NOMO-1 treated with DMSO at 0.1 percent for 48 hours (cell line): Measurements from ENCODE around the gene KIAA1755.

ENCODE experiments used
- DNase-seq: peaks from one replicate; lab custom pipeline; 2025; ENCODE audit not compliant: unreplicated experiment; lab: John Stamatoyannopoulos, UW

The KIAA1755 gene

DNA sequence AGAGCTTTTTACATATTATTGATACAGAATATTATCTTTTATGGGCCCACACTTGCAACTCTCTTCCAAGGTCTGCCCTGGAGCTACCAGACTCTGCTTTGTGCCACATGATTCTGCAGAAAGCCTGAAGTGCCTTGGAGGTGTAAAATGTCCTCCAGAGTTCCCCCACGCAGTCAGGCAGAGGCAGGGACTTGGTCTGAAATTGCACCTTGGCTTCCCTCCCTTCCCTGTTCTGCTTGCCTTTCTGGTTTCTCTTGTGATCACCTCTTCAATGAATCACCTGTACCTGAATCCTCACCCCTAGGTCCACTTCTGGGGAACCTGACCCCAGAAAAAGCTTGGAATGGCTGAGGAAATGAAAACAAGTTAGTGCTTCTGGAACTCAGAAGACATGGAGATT, 52.4 kb downstream of the KIAA1755 start:
- DNase-seq = no peak

DNA sequence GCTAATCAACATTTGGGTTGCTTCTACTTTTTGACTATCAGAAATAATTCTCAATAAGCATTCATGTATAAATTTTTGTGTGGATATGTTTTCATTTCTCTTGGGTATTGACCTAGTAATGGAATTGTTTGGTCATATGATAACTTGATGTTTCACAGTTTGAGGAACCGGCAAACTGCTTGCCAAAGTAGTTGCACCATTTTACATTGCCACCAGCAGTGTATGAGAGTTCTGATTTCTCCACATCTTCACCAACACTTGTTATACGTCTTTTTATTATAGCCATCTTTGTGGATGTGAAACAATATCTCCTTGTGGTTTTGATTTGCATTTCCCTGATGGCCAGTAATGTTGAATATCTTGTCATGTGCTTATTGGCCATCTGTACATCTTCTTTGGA, 52.9 kb downstream of the KIAA1755 start:
- no peak for DNase-seq

DNA sequence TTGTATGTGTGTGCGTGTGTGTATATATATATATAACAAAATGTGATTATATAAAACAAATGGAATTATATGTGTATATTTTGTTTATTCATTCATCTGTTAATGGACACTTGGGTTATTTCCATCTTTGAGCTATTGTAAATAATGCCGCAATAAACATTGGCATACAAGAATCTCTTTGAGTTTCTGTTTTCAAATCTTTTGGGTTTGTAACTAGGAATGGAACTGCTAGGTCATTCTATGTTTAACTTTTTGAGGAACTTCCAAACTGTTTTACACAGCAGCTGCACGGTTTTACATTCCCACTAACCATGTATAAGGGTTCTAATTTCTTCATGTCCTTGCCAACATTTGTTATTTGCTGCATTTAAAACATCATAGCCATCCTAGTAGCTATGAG, 55.5 kb downstream of the KIAA1755 start:
- peak; percentile 56 for DNase-seq

DNA sequence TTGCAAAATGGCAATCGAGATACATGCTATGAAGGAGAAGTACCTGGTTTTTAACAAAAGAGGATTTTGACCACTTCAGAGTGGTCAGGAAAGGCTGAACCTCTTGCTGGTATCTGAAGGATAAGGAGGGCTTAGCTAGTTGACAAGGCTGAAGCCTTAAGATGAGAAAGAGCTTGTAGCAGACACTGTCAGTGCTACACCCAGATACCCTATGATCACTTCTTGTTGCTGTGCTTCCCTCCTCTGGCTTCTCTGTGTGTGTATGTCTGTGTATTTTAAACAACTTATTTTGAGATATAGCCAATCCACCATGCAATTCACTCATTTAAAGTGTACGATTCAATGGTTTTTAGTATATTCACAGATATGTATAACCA, 56.6 kb downstream of the KIAA1755 start:
- DNase-seq = no peak

DNA sequence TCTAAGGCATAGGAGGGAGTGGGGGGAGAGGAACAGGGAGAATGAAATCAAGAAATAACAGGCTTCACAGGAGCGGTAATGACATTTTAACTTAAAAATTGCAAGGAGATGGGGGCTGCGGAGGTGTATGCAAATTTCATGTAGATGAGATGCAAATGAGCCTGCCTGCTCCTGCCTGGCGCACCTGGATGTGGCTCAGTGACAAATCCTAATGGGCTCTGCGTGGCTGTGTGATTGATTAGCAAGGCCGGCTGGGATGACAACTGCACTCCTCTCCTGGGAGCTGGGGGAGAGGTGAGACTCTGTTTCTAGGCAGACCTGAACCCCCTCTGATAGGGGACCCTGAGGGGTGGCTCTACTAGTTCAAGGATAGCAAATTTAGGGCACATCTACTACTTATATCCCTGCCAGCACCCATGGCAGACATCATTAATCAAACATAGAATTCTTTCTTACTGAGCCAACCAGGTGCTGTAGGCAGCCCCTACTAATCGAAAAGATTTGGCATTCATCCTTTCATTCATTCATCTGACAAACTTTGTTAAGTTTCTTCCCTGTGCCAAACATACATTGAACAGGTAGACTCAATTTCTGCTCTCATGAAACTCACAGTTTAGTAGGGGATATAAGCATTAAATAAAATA, 57.1 kb downstream of the KIAA1755 start:
- no peak for DNase-seq

DNA sequence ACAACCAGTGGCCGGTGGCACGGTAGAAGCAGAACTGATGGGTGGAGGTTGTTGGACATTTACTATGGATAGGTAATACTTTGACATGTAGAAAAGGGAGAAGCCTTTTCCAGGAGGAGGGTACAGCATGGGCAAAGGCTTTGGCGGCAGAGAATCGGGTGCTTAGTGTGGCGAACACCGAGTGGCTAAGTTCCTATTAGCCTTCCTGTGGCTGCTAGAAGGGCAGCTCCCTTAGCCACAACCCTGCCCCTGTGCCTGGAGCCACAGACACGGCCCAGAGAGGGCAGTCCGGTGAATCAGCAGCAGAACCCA, 57.6 kb downstream of the KIAA1755 start:
- no peak for DNase-seq

DNA sequence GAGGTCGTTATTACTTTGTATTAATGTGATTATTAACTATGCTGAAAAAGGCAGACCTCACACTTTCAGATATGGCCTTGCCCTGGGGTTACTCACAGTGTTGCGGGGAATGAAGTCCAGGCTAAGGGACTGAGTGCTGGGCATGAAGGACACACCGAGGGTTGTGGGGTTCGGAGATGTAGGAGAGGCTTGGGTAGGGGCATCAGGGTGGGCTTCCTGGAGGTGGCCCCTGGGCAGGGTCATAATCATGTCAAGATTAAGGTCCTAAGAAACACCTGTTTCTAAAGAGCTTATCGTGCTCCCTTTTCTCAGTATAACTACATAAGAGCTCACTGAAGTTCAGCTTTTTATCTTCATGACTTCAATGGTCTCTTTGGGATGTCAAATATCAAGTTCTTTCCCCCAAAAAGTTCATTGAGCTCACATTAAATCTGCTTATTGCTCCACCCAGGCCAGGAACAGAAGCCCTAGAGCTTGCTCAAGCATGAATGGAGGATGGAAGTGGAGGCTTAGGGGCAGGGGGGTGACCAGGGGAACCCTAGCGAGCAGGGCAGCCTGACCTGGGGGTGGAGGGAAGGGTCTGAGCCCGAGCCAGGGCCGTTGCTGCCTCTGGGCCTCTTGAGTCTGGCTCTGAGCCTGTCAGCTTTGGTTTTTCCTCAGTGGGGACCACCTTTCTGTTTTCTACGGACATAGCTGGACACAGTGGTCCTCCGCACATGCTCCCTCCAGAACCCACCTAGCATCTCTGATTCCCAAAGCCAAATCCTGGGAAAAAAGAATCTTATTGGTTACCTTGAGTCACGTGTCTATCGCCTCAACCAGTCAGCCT, 58.2 kb downstream of the KIAA1755 start:
- no peak for DNase-seq

DNA sequence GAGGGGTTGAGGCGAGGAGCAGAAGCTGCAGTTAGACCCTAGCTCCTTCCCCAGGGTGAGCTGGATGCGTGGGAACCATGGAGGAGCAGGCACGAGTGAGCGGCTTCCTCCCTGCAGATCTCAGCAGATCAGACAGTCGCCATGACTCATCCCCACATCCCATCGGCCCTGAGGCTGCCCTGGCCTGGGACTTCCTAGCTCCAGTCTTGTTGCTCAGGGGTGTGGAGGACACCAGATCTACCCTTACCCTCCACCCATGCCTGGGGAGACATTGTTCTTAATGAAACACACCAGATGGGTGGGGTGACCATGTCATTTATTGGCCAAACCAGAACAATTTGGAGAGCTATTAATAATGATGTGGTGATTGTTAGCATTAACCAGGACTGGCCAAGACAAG, 59.2 kb downstream of the KIAA1755 start:
- DNase-seq = no peak

DNA sequence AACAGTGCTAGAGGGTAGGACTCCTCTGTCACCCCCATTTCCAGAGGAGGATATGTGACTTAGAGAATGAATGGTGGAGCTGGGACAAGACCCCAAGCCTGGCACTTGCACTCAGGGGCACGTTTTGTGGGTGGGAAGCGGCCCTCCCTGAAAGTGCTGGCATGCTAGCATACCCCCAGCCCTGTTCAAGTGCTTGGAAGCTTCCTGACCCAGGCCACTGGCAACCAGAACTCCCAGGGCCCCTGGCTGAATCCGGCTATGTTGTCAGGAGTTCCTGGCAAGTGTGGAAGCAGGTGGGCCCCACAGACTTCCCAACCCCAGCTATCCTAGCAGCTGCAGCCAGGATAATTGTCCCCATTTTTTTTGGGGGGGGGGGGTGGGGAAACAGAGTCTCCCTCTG, 59.9 kb downstream of the KIAA1755 start:
- no peak for DNase-seq

DNA sequence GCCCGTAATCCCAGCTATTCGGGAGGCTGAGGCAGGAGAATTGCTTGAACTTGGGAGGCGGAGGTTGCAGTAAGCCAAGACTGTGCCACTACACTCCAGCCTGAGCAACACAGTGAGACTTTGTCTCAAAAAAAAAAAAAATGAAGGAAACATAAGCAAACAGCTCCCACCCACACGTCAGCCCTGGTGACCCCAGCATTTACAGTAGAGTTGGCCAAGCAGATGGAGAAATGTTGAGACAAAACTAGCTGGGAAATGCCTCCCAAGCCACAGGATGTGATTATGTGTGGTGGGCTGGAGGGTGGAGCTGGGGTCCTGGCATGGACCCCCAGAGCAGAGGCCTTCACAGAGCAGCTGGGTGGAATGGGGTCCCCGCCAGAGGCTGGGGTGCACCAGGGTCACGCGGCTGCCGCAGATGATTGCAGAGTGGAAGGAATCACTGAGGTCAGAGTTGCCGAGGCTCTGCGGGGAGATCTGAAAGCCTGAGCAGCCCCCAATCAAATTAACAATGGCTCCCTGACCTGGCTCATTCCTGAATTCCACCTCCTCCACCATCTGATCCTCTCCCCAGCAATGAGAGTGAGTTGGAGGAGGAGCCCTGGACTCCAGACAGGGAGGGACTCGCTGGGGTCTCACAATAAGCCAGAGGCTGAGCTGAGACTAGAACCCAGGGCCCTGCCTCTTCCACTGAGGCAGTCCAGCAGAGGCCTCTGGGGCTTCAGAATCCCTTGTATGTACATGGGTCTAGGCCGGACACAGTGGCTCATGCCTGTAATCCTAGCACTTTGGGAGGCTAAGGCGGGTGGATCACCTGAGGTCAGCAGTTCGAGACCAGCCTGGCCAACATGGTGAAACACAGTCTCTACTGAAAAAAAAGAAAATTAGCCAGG, 60.8 kb downstream of the KIAA1755 start:
- no peak for DNase-seq

DNA sequence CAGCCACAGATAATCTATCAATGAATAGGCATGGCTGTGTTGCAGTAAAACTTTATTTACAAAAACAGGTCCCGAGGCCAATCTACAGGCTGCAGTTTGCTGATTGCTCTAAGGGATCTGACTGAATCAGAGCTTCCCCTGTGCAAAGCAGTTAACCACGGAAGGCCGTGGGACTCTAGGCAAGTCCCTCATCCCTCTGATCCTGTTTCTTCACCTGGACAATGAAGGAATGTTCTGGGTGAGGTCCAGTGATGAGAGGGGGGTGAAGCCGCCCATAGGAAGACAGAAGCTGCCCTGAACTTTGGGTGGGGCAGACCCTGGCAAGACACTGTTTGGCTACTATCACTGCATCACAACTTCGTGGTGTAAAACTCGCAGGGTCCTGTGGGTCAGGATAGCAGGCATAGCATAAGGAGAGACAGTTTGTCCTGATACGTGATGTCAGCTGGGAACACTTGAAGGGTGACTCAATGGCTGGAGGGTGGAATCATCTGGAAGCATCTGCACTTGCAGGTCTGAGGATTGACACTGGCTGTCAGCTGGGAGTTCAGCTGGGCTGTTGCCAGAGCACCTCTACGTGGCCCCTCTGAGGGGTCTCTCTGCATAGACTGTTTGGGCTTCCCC, 62.2 kb downstream of the KIAA1755 start:
- no peak for DNase-seq

DNA sequence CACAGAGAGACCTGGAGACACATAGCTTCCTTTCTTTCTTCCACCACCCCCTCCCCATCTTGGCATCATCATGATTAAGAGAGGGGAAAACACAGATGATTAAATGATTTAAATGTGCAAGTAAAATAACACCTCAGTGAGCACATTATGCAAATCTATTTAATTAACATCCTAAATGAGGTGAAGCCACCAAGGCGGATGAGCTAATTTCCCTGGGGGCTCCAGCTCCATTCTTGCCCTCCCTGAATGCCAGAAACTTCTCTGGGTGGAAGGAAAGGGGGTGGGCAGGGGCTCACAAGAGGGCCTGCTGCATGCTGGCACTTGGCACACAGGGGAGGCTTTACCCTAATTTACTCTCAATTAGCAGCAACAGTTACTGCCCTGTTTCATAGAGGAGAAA, 62.9 kb downstream of the KIAA1755 start:
- DNase-seq = no peak

DNA sequence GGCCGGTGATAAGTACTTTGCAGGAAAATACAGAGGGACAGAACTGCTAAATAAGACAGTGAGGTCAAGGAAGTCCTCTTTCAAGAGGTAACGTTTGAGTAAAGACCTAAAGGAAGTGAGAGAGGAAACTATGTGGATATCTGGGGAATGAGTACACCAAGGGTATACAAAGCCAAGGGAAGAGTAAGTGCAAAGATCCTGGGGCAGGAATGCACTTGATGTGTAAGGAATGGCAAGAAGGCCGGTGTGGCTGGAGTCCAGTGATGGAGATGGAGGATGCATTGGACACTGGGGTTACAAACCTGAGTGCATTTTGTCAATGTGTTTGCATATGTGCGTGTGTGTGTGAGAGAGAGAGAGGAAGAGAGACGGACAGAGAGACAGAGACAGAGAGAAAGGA, 63.3 kb downstream of the KIAA1755 start:
- DNase-seq = no peak

DNA sequence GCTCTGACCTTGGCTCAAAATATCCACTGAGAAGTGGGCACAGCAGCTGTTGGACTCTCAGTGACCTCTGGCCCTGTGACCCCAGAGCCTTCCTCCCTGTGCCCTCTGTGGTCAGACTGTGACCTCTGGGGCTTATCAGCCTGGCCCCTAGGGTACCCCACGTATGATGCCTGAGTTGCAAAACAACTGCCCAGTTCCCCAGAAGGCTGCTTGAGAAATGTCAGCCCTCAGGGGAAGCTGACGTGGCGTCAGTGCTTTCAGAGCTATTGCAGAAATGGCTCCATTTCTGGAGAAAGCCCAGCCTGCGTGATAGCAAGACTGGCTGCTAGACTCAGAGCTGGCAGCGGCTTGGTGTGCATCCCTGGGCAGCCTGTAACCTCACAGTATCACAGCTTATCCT, 63.9 kb downstream of the KIAA1755 start:
- peak; percentile 89 for DNase-seq

DNA sequence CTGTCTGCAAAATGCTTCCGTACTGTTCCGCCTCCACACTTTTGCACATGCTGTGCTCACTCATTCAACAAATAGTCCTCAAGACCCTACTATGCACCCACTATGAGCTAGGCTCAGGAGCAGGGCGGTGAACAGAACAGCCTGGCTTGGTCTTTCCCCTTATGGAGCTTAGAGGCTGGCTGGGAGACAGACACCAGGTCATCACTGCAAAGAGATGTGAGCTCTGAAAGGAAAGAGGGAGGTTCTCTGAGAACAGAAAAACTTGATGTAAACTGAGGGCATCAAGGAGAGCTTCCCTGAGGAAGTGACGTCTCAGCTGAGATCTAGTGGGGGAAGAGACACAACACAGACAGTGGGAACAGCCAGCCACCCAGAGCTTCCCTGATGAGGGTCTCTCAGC, 64.5 kb downstream of the KIAA1755 start:
- DNase-seq = peak; percentile 35

DNA sequence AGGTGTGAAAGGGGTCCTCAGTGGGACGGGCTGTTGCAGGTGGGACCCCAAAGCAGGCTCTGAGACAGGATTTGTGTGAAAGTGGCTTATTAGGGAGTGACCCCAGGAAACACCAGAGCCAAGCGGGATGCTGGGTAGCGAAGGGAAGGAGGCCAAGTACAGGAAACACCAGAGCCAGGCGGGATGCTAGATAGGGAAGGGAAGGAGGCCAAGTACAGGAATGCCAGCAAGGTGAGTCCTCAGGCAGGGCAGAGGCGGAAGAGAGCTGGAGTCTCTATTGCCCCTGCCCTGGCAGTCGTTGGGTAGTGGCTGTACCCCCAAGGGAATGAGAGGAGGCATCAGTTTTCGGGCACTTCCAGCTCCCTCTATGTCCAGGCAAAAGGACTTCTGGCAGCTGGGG, 65.0 kb downstream of the KIAA1755 start:
- no peak for DNase-seq

DNA sequence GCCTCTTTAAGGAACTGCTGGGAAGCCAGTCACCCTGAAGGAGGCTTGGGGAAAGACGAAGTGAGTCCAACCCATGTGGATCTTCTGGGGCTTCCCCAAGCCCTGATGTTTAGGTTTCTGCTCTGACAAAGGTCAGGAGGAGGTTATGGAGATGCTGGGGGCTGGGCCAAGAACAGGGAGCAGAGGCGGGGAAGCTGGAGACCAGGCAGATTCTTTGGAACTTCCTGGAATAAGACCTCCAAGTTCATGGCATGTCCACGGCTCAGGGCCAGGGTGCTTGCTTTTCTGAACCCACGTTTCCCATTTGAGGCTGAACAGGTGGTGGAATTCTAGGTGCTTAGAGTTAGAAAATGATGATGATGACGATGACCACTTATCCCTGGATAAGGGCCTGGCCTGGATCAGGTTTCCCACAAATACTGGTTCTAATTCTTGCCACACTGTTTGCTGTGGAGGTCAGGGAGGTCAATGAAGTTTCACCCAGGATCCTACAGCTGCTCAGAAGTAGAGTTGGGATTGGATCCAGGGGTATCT, 65.5 kb downstream of the KIAA1755 start:
- DNase-seq = no peak

DNA sequence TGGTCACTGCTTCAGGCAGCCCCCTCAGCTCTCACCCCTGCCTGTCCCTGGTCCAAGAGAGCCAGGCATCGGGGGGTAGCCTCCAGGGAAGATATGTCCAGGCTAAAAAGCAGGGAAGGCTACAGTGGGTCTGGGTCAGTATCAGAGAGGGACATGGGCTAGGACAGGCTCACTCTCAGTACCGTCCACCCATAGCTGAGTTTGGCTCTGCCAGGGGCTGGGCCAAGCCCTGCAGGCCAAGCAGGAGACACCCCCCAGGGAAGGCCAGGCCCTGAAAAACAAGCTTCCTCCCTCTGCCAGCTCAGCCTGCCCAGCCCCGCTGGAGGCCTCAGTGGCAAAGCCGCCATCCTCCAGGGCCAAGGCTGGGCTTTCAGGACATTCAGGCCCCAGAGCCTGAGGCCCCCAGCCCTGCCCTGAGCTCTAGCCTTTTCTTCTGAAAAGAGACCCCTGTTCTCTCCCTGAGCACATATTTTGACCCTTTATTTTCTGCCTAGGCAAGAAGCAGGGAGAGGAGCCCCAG, 66.9 kb downstream of the KIAA1755 start:
- DNase-seq = no peak

DNA sequence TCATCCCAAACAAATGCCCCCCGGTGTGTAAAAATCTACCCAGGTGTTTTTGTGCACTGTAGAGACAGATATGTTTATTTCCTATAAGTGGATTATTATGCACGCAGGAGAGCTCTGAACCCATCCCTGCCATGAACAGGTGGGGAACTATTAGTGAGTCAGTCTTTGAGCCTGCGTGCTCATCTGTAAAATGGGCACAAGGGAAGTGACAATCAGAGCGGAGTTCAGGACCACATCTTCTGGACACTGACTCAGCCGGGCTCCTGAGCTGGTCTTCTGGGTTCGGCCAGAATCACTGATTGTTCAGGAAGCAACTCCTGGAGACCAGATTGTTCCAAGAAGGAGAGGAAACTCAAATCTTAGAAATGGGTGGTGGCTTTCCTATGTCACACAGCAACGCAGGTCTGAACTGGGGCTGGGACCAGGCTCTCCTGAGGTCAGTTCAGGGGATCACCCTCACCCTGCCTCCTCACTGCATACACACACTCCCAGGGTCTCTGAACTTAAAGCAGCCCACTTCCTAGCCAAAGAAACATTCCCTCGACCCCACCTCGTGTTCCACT, 68.1 kb downstream of the KIAA1755 start:
- DNase-seq = no peak

DNA sequence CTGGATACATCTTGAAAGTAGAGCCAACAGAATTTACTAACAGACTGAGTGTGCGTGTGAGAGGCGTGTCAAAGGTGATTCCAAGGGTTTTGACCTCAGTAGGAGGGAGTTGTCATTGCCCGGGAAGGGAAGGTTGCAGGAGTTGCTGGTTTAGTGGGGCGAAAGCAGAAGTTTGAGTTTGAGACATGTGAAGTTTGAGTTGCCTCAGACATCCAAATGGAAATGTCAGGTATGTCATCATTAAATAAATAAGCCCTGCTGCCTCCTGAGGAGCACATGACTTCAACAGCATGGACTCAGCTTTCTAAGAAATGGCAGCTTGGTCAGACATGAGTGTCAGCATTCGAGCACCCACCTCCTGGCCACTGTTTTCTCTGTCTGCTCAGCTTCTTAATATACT, 68.9 kb downstream of the KIAA1755 start:
- peak; percentile 16 for DNase-seq

DNA sequence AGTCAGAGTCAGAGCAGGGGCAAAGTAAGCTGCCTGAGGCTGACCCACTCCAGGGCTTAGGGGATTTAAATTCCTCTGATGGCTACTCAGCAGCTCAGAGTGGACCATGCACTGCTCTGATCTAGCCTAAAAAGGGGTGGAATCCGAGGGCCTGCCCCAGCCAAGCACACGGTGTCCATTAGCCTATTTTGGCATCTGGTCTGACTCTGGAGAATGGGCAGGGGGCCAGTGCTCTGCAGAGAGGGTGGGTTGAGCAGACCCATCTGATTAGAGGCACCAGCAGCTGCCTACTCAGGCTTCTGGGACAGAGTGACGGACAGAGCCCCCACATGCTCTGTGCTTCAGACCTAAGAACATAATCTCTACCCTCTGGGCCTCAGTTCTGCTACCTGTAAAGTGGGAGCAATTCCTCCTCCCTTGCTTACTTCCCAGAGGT, 69.6 kb downstream of the KIAA1755 start:
- DNase-seq = no peak
